ENCODE results near the gene CPNE7.

CPNE7 gene

DNA sequence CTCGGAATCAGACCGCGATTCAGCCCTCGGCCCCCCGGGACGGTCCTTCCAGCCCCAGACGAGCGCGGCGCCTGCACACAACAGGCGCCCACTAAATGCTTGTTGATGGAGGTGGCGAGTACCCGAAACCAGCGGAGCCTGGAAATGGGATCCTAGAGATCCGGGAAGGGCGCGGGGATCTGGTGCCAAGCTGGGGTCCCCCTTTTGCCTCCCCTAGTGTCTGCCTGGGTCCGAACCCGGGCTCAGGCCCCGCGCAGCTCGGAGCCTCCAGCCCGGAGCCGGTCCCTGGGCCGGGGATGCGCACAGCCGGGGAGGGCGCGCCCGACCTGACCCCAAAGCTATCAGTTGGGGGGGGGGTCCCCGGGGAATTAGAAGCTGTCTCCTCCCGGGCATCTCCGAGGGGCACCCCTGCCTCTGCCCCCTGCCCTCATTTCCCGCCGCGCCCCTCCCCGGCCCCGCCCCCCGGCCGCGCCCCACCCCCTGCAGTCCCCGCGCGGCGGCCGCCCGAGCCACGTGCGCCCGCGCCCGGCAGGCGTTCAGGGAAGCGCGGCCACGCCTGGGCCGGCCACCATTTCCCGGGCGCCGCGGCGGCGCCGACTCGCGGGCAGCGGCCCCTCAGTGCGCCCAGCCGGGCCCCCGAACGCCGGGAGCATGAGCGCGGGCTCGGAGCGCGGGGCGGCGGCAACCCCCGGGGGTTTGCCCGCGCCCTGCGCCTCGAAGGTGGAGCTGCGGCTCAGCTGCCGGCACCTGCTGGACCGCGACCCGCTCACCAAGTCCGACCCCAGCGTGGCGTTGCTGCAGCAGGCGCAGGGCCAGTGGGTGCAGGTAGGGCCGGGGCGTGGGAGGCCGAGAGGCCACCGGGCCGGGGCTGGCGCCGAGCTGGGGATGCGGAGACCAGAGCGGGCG, at the start of gene CPNE7:
Gene CPNE7, plus strand, starts transcription at position 512 of the 906 bp plus-strand sequence. Its CDS starts 140 bp downstream, at position 652.
- no peak for DNase-seq

DNA sequence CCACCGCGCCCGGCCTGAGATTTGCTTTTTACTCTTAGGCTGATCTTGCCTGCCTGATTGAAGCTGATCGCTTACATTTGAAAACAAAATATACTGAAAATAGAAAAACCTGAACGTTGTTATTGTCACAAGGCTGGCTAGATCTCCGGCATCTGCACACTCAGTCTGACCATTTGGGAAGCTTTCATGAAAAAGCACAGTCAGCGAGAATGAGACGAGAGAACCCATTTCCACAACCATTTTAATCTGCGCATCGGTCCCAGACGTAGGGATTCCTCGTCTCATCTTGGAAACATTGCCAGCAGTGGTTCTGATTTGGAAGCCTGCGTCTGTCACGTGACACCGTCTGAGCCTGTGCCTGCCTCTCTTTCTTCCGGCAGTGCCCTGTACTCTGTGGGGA, 46.5 kb upstream of the CPNE7 start:
- DNase-seq: no peak

DNA sequence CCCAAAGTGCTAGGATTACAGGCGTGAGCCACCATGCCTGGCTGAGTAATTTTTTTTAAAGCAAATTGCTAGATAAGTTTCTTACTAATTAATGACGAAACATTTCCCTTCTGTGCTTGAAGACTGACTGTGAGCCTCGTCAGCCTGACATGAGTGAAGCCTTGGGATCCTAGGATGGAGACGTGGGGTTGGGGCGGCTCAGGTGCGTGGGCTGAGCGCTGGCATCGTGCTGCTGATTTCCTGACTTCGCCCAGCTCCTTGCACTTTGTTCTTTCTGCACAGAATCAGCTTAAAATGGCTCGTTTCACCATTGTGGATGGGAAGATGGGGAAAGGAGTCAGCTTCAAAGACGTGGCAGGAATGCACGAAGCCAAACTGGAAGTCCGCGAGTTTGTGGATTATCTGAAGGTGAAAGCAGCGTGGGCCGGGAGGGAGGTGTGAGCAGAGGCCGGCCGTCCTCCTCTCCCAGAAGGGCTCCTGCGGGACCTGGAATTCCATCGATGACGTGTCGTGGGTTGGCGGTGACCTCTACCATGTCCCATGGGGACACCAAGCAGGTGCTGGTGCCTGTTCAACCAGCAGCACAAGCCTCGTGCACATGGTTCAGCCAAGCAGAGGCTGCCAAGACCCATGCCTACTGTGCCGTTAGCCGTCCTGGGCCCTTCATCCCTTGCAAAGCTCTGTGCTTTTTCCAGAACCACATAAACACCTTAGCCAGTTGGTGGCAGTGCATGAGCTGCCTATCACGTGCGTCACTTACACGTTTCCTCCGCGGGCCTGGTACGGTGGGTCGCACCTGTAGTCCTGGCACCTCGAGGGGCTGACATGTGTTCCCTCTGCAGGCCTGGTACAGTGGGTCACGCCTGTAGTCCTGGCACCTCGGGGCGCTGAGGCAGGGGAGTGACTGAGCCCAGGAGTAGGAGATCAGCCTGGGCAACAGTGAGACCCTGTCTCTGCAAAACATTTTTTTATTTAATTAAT, 44.9 kb upstream of the CPNE7 start:
- DNase-seq: no peak

DNA sequence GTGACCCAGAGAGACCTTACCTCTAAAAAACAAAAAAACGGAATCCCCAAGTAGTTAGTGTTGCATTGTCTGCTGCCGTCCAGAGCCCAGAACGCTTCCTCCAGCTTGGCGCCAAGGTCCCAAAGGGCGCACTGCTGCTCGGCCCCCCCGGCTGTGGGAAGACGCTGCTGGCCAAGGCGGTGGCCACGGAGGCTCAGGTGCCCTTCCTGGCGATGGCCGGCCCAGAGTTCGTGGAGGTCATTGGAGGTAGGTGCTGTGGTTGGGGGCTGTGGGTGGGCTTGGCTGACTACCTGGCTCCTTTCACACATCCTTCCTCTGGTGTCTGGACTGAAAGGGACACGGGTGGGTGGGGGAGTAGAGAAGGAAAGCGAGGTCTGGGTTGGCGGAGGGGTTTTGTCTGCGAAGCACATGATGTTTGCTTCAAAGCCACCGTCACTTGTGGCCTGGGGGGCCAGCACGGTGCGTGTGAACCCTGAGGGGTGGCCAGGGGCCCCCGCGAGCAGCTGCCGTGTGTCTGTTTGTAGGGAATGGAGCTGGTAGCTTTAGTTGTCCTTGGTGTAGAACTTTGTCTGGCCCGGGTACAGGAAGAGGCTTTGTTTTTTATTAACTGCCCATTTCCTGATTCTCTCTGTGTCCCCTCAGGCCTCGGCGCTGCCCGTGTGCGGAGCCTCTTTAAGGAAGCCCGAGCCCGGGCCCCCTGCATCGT, 43.6 kb upstream of the CPNE7 start:
- DNase-seq: no peak

DNA sequence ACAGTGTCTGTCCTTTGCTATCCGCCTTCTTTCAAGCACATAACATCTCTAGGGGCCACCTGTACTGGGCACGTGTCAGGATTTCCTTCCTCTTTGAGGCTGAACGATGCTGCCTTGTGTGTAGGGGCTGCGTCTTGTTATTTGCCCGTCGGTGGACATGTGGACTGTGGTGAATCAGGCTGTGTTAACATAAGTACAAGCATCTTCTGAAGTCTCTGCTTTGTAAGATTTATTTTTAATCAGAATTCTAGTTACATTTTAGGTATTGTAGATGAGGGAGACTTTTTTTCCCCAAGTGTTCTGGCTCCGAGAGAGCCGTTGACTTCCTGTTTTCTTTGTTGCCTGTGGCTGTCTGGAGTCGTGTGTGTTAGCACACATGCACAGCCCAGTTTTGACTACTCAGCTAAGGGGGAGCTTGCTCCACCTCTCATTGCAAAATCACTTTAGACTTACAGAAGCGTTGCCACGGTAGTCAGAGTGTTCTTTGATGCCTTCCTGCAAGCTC, 41.3 kb upstream of the CPNE7 start:
- DNase-seq: no peak

DNA sequence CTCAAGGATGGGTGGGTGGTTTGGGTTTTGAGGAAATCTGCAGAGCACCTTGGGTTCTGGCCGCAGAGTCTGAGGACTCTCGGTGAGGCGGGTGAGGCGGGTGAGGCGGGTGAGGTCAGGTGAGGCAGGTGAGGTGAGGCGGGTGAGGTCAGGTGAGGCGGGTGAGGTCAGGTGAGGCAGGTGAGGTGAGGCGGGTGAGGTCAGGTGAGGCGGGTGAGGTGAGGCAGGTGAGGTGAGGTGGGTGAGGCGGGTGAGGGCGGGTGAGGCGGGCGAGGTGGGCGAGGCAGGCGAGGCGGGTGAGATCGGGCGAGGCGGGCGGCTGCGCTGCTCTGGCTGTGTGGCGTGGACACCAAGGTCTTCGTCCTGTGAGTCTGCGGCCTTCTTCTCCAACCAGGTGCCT, 39.2 kb upstream of the CPNE7 start:
- no peak for DNase-seq

DNA sequence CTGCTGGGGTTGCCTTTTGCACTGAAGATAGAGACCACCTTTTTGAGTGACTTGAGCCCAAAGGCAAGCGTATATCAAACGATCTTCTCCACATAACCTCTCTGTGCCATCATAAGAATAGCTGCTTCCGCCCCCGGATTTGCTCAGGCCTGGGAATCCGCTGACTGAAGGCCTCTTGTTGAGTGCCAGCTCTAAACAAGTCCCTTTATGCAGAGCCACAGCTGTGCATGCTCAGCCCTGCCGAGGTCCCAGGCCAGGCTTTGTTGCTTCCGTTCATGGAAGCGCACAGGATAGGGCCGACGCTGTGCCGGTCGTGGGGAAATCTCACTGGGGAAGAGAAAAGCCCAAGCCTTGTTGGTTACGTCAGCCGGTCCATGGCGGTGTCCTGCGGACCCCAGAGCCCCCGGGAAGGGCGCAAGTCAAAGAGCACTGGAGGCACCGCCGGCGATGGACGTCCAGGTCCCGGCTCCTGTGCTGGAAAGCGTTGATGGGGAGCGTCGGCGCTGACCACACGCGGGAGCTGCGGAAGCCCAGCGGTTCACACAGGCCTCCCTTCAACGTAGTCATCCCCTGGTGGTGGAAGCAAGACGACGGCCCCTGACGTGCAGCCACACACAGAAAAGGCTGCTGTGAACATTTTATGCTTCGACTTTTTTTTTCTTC, 38.5 kb upstream of the CPNE7 start:
- DNase-seq: no peak

DNA sequence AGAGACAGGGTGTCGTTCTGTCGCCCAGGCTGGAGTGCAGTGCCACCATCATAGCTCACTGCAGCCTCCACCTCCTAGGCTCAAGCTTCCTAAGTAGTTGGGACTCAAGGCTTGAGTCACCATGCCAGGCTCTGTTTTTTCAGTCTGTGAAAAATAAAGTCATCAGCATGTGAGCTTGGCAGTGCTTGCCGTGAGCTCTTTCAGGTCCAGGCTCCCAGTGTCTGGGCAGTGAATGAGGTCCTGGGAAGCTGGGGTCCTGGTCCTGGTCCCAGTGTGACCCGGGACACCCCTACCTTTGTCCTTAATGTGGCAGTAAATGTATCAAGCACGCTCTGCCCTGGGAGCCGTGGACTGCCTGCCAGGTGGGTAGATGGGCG, 38.0 kb upstream of the CPNE7 start:
- no peak for DNase-seq

DNA sequence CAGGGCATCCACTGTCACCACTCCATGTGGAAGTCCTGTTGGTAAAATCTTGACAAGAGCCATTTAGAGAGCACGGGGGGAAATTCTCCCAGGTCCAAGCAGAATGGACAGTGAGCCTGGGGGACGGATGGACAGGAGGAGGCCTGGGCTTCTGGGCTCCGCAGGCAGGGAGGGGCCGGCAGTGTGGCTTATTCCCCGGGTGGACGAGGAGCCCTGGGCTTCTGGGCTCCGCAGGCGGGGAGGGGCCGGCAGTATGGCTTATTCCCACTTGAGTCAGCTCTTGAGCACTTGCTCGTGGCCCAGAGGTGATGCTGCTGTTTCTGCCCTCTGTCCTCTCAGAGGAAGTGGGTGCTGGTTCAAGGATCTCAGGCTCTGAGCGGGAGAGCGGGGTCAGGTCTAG, 37.3 kb upstream of the CPNE7 start:
- DNase-seq: no peak

DNA sequence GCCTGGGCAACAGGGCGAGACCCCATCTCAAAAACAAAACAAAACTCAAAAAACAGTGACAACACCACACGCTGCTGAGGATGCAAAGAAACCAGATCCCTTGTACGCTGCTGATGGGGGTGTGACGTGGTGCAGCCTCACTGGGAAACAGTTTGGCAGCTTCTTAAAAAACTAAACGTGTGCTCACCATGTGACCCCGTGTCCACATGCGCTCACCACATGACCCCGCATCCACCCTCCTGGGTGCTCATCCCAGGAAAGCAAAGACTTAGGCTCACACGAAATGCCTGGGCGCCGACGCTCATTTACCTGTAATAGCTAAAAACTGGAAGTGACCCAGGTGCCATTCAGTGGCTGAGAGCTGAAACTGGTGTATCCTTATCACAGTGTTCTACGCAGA, 35.0 kb upstream of the CPNE7 start:
- no peak for DNase-seq

DNA sequence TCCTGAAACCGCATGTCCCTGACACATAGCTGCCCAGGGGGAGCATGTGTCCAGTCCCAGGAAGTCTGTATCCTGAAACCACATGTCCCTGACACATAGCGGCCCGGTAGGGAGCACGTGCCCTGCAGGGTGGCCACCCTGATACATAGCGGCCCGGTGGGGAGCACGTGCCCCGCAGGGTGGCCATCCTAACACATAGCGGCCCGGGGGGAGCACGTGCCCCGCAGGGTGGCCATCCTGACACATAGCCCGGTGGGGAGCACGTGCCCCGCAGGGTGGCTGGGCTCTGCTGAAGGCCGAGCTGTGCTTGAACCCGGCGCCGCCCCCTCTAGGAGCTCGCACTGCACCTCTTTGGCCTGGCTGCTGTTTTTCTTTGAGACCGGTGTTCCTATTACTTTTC, 33.8 kb upstream of the CPNE7 start:
- DNase-seq: no peak

DNA sequence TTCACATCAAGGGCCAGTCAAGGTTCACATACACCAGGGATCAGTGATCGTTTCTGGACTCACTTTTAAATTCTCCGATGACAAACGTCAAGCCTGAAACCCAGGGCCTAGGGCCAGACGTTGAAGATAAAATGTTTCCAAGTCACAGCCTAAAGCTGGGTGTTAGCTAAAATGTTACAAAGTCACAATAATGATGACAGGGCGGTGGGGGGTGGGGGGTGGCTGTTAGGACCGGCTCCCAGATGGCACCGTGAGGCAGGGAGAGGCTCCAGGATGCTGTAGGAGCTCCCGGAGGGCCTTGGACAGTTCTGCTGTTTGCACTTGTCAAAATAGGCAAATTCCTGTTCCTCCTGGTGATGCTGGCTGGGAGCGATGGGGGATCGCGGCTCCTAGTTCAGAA, 31.4 kb upstream of the CPNE7 start:
- DNase-seq: no peak

DNA sequence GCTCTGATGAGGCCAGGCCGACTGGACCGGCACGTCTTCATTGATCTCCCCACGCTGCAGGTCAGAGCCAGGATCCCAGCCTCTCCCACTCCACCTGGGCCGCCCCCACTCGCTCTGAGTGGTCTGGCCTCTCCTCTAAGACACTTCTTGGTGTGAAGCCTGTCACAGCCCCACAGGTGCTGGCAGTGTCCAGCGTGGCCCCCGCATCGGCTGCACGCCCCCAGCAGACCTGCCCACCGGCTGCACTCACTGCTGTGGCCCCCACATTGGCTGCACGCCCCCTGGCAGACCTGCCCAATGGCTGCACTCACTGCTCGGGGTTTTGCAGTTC, 30.9 kb upstream of the CPNE7 start:
- no peak for DNase-seq

DNA sequence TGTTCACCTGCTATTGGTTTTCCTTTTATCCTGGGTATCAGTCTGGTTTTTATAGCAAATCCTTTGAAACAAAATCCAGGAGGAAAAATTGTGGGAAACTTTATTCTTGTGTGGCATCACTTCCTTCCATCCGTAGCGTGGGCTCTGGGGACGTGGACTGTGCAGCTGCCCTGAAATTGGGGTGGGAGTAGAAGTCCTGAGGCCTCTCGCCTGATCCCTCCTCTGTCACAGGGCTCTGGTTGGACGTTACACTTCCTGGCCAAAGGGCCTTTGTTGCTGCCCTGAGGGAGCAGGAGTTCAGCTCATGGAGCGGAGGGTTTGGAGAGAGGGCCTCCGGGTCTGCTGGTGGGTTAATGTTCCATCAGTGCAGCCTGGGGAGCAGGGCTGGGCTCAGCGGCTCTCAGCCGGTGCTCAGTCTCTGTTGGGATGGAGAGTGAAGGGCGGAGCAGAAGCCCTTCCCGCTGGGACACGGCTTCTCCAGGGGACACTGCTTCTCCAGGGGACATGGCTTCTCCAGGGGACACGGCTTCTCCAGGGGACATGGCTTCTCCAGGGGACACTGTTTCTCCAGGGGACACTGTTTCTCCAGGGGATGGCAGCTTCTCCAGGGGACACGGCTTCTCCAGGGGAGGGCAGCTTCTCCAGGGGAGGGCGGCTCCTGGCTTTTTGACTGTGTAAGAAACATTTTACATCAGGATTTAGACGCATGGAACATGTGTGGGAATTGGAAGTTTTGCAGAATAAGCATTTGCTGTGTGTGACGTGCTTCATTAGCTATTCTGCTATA, 30.3 kb upstream of the CPNE7 start:
- no peak for DNase-seq

DNA sequence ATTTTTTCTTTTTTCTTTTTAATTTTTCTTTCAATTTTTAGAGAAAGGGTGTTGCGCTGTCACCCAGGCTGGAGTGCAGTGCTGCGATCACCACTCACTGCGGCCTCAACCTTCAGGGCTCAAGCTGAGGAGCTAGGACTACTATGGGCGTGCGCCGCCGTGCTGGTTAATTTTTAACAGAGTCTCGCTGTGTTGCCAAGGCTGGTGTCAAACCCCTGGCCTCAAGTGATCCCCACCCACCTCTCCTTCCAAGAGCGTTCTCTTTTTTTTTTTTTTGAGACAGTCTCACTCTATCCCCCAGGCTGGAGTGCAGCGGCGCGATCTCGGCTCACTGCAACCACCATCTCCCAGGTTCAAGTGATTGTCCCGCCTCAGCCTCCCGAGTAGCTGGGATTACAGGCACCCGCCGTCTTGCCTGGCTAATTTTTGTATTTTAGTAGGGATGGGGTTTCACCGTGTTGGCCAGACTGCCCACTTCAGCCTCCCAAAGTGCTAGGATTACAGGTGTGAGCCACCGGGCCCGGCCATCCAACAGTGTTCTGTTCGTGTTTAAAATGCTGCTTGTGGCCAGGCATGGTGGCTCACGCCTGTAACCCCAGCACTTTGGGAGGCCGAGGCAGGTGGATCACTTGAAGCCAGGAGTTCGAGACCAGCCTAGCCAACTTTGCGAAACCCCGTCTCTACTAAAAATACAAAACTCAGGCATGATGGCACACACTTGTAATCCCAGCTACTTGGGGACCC, 29.6 kb upstream of the CPNE7 start:
- no peak for DNase-seq

DNA sequence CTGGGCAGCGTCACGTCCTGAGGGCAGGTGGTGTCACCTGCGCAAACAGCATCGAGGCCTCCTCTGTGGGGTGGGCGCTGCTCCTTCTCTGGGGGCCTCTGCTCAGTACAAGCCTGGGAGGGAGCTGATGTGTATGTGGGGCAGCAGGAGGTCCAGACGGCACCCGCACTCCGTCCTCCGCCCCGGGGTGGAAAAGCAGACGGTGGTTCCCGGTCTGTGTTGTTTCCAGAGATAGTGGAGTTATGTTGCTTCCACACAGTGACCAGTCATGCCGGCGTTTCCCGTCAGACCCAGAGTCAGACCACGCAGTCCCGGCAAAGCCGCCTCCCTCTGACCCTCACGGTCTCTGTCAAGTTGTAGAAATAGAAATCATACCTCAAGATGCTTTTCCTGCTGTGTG, 28.8 kb upstream of the CPNE7 start:
- no peak for DNase-seq

DNA sequence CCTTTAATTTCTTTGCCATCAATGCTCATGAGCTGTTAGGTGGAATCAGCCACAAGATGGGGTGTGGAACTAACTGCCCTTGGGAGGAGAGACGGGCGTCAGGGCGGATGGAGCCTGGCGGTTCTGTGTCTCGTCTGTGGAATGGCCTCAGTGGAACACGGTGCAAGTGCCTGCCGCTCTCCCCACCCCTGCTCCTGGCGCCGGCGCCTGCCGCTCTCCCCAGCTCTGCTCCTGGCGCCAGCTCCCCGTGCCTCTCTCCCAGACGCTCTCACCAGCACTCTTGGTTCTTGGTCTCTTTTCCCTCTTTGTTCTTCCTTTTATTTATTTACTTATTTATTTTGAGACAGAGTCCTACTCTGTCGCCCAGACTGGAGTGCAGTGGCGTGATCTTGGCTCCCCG, 28.3 kb upstream of the CPNE7 start:
- DNase-seq: no peak

DNA sequence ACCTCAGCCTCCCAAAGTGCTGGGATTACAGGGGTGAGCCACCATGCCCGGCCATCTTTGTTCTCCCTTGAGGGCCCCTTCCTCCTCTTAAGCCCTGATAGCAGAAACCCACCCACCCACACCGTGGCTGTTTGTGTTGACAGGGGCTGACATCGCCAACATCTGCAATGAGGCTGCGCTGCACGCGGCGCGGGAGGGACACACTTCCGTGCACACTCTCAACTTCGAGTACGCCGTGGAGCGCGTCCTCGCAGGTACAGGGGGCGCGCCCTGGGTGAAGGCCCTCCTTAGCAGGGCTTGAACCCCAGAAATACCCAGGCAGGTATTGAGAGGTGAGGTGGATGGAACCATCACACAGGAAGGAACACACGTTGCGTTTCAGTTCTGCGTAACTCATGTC, 27.7 kb upstream of the CPNE7 start:
- DNase-seq: no peak

DNA sequence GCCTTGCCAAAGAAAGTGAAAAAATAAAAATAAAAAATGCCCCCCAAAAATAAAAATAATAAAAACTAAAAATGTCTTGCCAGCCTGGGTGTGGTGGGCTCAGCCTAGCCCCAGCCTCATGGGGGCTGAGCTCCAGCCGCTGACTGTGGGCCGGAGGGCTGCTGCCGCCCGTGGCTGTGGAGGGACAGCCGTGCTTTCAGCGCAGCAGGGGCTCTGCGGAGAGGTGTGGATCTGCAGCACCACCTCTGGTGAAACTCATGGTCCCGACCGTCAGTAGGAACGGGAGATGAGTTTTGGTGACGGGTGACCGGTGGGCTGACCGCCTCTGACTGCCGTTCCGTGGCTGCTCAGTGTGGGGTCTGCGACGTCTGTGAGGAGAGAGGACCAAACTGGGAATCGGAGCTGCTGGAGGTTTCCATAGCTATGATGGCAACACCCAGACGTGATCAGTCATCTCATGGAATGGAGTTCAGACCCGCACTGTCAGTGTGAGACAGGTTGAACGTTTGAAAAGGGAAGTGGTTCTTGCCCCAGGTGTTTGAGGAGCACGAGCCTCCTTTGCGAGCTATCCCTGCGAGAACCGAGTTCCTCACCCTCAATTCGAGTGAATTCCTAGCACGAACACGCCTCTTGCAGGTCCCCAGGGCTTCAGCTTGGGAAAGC, 27.1 kb upstream of the CPNE7 start:
- DNase-seq: no peak

DNA sequence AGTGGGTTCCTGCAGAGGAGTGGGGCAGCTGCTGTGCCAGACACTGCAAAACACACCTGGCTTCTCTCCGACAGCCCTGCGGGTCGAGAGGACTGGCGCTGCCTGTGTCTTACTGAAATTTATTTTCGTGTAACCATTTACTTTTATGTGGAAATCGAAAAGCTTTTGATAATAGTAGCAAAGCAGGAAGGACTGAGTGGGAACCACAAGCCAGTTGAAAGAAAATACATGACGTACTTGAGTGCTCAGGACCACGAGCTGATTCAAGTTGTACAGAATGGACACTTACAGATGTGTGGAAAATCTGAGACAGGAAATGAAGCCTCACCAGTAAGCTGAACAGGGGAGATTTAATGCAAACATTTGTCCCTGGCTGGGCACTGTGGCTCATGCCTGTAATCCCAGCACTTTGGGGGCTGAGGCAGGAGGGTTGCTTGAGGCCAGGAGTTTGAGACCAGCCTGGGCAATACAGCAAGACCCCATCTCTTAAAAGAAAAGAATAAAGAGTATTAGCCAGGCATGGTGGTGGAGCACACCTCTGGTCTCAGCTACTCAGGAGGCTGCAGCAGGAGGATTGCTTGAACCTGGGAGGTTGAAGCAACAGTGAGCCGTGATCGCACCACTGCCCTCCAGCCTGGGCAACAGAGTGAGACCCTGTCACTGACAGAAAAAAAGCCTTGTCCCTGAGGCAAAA, 26.4 kb upstream of the CPNE7 start:
- DNase-seq: no peak
